ENCODE results near the gene GCA. TPM values are rescaled to one million over a fixed set of nuclear protein-coding genes. Genes with fewer than 3 reads are reported as not detected.

The GCA gene
- total RNA-seq, 1 donor from 2014 or later, result 8.7 TPM

DNA sequence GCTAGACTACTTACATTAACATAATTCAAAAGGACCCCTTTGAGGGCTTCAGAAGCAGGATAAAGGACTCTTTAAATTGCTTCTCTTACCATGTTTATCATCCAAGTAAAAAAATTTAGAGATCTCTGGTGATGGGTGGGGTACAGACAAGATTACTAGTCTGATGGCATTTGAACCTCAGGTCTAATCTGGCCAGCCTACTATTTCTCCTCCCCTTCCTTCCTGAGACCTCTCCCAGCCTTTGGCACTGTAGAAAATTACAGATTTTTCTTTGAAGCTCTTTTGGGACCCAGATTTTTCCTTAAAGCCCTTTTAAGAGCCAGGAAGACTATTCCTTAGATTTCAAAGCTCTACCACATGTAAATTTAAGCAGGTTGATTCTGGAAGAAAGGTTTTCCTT, 28.9 kb downstream of the GCA start:
- Histone ChIP-seq H3K27me3 (ENCODE audit: control insufficient read depth, insufficient read depth, low read length) (no peaks in the 10 kb centered on the region), H3K4me3 (ENCODE audit: low read depth, low read length) (no peak overlapping the region), H3K36me3 (ENCODE audit: control insufficient read depth, insufficient read depth, low read length) (no peaks in the 10 kb centered on the region)
- TF ChIP-seq, protein P1, sequence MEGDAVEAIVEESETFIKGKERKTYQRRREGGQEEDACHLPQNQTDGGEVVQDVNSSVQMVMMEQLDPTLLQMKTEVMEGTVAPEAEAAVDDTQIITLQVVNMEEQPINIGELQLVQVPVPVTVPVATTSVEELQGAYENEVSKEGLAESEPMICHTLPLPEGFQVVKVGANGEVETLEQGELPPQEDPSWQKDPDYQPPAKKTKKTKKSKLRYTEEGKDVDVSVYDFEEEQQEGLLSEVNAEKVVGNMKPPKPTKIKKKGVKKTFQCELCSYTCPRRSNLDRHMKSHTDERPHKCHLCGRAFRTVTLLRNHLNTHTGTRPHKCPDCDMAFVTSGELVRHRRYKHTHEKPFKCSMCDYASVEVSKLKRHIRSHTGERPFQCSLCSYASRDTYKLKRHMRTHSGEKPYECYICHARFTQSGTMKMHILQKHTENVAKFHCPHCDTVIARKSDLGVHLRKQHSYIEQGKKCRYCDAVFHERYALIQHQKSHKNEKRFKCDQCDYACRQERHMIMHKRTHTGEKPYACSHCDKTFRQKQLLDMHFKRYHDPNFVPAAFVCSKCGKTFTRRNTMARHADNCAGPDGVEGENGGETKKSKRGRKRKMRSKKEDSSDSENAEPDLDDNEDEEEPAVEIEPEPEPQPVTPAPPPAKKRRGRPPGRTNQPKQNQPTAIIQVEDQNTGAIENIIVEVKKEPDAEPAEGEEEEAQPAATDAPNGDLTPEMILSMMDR (IDR thresholded peaks at IDR 0.05; ENCODE audit: insufficient read depth, low read length, severe bottlenecking), result no peak
- no peak for FAIRE-seq
- no peak for DNase-seq (ENCODE audit: low read depth)

DNA sequence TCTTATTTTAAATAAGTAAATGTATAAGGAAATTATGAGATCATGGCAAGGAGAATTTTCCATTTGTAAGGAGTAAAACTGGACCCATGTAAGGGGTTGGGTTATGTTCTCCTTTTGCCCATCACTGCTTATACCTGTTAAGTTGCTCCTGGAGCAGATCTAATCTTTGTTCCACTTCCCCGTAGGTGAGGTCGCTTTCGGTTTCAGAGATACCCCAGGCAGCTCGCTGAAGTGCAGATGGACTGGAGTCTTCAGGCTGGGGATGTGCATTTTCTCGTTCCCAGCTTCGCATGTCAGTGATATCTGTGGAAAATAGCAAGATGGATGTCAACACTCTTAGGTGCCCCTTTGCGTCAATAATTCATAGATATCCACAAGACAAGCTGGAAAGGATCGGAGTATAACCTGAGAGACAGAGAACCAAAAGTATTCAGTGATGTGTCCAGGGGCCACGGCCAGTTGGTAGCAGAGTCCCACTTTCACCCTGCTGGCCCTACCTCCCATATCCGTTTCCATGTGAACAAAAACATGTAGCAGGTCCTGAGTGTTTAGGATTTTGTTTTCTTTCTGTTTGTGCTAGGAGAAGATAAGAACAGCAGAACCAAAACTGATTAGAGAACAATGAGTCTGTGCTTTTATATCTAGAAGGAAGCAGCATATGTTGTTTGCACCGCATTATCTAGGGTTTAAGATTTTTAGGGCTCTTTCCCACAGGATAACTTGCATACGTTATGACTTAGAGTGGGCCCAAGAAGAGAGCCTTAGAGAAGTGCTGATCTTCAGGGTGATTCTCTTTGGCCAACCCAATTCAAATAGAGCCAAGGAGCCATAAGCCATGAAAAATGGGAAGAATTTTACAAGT, 36.0 kb downstream of the GCA start:
- TF ChIP-seq, protein P1 (IDR thresholded peaks at IDR 0.05; ENCODE audit: insufficient read depth, low read length, severe bottlenecking), result no peak
- no peaks in the 10 kb centered on the region for H3K27me3 ChIP-seq (ENCODE audit: control insufficient read depth, insufficient read depth, low read length)
- H3K36me3 ChIP-seq (ENCODE audit: control insufficient read depth, insufficient read depth, low read length), result no peaks in the 10 kb centered on the region
- no peak for FAIRE-seq
- H3K4me3 ChIP-seq (ENCODE audit: low read depth, low read length), result no peak overlapping the region
- no peak for DNase-seq (ENCODE audit: low read depth)

DNA sequence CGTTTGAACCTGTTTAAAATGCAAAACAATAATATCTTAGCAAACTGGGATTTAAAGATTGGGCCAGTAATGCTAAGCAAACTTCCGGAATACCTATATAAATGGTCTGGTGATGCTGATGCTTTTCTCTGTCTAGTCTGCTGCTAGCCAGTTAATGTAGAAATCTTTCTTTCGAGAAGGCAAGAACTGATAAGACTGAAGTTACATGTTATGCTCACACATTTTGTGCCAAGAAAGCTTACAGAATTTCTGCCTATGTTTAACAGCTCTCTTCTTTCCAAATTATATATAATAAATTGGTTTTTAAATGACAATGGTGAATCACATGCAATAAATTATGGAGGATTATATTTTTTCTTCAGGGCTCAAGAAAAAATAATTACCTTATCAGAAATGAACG, 37.9 kb downstream of the GCA start:
- TF ChIP-seq, protein P1 (IDR thresholded peaks at IDR 0.05; ENCODE audit: insufficient read depth, low read length, severe bottlenecking), result no peak
- Histone ChIP-seq H3K27me3 (ENCODE audit: control insufficient read depth, insufficient read depth, low read length) (no peaks in the 10 kb centered on the region), H3K4me3 (ENCODE audit: low read depth, low read length) (no peak overlapping the region), H3K36me3 (ENCODE audit: control insufficient read depth, insufficient read depth, low read length) (no peaks in the 10 kb centered on the region)
- FAIRE-seq (no peak), DNase-seq (ENCODE audit: low read depth) (no peak)

DNA sequence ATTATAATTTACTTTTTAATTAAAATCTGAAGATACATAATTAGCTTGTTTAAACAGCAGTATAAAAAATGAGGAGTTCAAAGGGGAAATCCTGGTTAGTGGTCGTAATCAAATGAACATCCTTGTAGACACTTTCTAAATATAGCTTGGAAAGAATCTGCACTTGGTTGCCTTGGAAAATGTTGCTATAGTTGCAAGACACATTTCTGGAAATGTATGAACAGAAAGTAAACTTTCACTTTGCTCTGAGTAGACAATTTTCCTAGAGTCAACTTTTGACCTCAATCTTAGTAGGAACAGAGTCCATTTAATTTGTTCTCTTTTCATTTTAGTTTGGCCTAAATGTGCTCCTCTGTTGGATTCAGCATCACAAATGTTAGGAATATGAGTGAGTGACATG, 38.3 kb downstream of the GCA start:
- no peak for FAIRE-seq

DNA sequence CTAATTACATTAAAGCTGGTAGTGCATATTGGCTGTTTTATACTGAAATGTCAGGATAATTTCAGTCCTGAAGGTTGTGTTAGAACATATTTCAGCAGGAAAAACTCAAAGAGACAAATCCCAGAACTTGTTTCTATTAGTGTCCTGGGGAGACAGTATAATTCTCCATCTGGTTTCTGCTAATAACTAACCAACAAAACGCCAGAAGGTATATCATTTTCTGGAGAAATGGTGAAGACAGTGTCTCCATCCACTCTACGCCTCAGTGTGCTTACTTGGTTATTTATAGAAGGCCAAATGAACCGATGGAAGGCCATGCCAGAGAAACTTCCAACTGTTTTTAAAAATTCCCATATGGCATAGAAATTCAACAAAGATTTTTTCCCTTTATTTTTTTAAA, 41.6 kb downstream of the GCA start:
- no peaks in the 10 kb centered on the region for H3K27me3 ChIP-seq (ENCODE audit: control insufficient read depth, insufficient read depth, low read length)
- H3K36me3 ChIP-seq (ENCODE audit: control insufficient read depth, insufficient read depth, low read length), result no peaks in the 10 kb centered on the region
- FAIRE-seq, result no peak

More for the DNA sequence above, 38.3 kb downstream of the GCA start:
- no peaks in the 10 kb centered on the region for H3K27me3 ChIP-seq (ENCODE audit: control insufficient read depth, insufficient read depth, low read length)
- H3K4me3 ChIP-seq (ENCODE audit: low read depth, low read length), result no peak overlapping the region
- no peak for DNase-seq (ENCODE audit: low read depth)
- H3K36me3 ChIP-seq (ENCODE audit: control insufficient read depth, insufficient read depth, low read length), result no peaks in the 10 kb centered on the region
- TF ChIP-seq, protein P1 (IDR thresholded peaks at IDR 0.05; ENCODE audit: insufficient read depth, low read length, severe bottlenecking), result no peak

More for the DNA sequence above, 41.6 kb downstream of the GCA start:
- no peak for DNase-seq (ENCODE audit: low read depth)
- no peak overlapping the region for H3K4me3 ChIP-seq (ENCODE audit: low read depth, low read length)
- TF ChIP-seq, protein P1 (IDR thresholded peaks at IDR 0.05; ENCODE audit: insufficient read depth, low read length, severe bottlenecking), result no peak
